ENCODE measurements around the gene MLIP.
"Not testable (repeated sequence)": the region's sequence is repeated elsewhere in the genome, so short reads cannot be mapped to it uniquely, and the experiment has no call there.

Gene MLIP

DNA sequence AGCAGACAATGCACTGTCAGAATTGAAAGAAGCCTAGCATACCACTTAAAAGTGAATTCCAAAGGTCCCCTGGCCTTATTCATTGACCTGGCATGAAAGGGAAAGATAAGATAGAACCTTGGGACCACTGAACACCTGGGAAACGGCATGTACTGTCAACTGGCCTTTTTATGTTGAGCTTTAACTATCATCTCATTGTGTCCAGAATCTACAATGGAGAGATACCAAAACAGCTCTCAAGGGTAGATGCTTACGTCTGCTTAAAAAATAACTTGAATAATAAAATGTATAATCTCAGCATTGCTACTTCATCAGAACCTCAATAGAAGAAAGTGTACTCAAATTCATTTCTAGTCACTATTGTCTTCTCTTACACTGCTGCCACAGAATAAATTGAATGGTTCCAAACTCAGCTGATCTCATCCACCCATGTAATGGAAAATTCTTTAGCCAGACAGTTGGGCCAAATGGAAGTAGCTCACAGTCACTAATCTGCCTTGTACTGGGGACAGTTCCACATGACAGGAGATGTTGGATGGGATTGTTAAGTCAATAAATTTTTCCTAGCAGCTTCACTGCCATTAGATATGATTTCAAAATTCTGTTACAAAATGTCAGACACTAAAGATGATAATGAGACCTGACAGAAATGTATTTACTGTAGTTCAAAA lies 93.8 kb downstream of the MLIP start:
- DNase-seq (ENCODE audit: insufficient read length) = no peak
- TF ChIP-seq TAF1 (IDR thresholded peaks at IDR 0.05; ENCODE audit: borderline replicate concordance, low read depth, low read length) (no peak), POLR2AphosphoS5 (IDR thresholded peaks at IDR 0.05; ENCODE audit: low read depth, low read length) (no peak), POLR2A (IDR thresholded peaks at IDR 0.05; ENCODE audit: low read depth, low read length) (no peak)
- no peak for FAIRE-seq

DNA sequence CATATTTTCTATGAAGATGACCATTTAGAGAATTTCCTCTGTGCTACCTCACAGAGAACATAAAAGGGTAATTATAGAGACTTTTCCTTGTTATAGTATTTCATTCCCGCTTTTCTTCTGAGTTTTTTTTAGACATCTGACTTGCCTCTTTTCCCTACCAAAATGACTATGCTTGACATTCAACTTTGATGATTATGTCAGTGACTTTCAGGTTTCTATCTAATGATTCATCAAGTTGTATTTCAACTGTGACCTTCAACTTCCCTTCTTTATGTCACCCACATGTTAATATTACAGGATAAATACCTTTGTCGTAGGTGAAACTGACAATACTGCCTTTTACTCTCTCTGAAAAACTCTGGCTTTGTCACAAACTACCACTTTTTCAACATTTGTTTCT lies 95.3 kb downstream of the MLIP start:
- TF ChIP-seq POLR2AphosphoS5 (IDR thresholded peaks at IDR 0.05; ENCODE audit: low read depth, low read length) (no peak), TAF1 (IDR thresholded peaks at IDR 0.05; ENCODE audit: borderline replicate concordance, low read depth, low read length) (no peak), POLR2A (IDR thresholded peaks at IDR 0.05; ENCODE audit: low read depth, low read length) (no peak)
- DNase-seq (ENCODE audit: insufficient read length) = no peak
- FAIRE-seq = no peak

GRCh38 chr6:54209983-54210382 lies 98.7 kb downstream of the MLIP start:
- peak; percentile 95 for FAIRE-seq
- not testable (repeated sequence) for DNase-seq (ENCODE audit: insufficient read length)

GRCh38 chr6:54214286-54214685 lies 103.0 kb downstream of the MLIP start:
- DNase-seq (ENCODE audit: insufficient read length) (no peak), FAIRE-seq (no peak)
- TF ChIP-seq POLR2A (IDR thresholded peaks at IDR 0.05; ENCODE audit: low read depth, low read length) = no peak
- TF ChIP-seq TAF1 (IDR thresholded peaks at IDR 0.05; ENCODE audit: borderline replicate concordance, low read depth, low read length) = no peak
- no peak for TF ChIP-seq POLR2AphosphoS5 (IDR thresholded peaks at IDR 0.05; ENCODE audit: low read depth, low read length)

GRCh38 chr6:54216336-54216735 lies 105.1 kb downstream of the MLIP start:
- FAIRE-seq (no peak), DNase-seq (ENCODE audit: insufficient read length) (no peak)
- TF ChIP-seq POLR2AphosphoS5 (IDR thresholded peaks at IDR 0.05; ENCODE audit: low read depth, low read length) (no peak), POLR2A (IDR thresholded peaks at IDR 0.05; ENCODE audit: low read depth, low read length) (no peak), TAF1 (IDR thresholded peaks at IDR 0.05; ENCODE audit: borderline replicate concordance, low read depth, low read length) (no peak)

- TF ChIP-seq POLR2AphosphoS5 (IDR thresholded peaks at IDR 0.05; ENCODE audit: low read depth, low read length) (no peak), TAF1 (IDR thresholded peaks at IDR 0.05; ENCODE audit: borderline replicate concordance, low read depth, low read length) (no peak), POLR2A (IDR thresholded peaks at IDR 0.05; ENCODE audit: low read depth, low read length) (no peak)
- DNase-seq (ENCODE audit: insufficient read length) (no peak), FAIRE-seq (no peak)
These were observed 105.8 kb downstream of the MLIP start for GRCh38 chr6:54217018-54217417.

GRCh38 chr6:54222217-54222616 lies 111.0 kb downstream of the MLIP start:
- DNase-seq (ENCODE audit: insufficient read length) = no peak
- no peak for TF ChIP-seq TAF1 (IDR thresholded peaks at IDR 0.05; ENCODE audit: borderline replicate concordance, low read depth, low read length)
- no peak for TF ChIP-seq POLR2AphosphoS5 (IDR thresholded peaks at IDR 0.05; ENCODE audit: low read depth, low read length)
- no peak for TF ChIP-seq POLR2A (IDR thresholded peaks at IDR 0.05; ENCODE audit: low read depth, low read length)
- no peak for FAIRE-seq

DNA sequence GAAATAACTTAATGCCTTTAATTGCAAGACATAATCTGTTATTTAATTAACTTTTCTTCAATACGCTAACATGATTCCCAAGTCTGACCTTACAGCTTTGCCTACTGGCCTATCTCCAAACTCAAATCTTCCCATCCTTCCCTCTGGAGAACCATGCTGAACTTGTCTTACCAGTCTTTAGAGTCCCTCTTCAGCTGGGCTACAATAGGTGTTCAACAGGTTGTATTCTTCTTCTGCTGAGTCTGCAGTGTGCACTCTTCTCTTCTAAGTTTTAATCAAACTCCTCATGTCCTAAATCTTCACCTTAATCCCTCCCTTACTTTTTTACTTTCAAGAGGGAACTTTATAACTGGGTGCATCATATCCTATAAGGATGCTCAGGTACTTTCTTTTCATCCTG lies 121.5 kb downstream of the MLIP start:
- DNase-seq (ENCODE audit: insufficient read length) = no peak
- FAIRE-seq = no peak
- TF ChIP-seq POLR2A (IDR thresholded peaks at IDR 0.05; ENCODE audit: low read depth, low read length) (no peak), POLR2AphosphoS5 (IDR thresholded peaks at IDR 0.05; ENCODE audit: low read depth, low read length) (no peak)

- no peak for TF ChIP-seq POLR2AphosphoS5 (IDR thresholded peaks at IDR 0.05; ENCODE audit: low read depth, low read length)
- no peak for TF ChIP-seq POLR2A (IDR thresholded peaks at IDR 0.05; ENCODE audit: low read depth, low read length)
- FAIRE-seq = no peak
- no peak for DNase-seq (ENCODE audit: insufficient read length)
These were observed 123.3 kb downstream of the MLIP start for GRCh38 chr6:54234539-54234938.

DNA sequence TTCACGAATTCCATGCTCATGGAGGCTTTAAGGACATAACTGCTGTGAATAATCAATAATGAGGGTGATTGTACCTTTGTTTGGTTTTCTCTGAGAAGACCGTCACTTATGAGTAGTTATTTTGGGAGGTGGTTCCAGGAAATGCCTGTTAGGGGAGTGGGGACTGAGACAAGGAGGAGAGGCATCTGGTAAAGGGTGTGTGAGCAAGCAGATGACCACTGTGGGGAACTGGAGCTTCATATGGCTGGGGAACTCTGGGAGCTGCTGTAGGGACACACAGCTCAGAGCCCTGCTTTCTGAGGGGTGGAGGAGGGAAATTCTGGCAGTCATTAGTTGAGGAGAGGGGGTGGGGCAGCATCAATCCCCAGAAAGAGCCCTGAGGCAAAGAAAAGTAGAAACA lies 125.7 kb downstream of the MLIP start:
- FAIRE-seq (no peak), DNase-seq (ENCODE audit: insufficient read length) (no peak)
- TF ChIP-seq POLR2A (IDR thresholded peaks at IDR 0.05; ENCODE audit: low read depth, low read length) (no peak), POLR2AphosphoS5 (IDR thresholded peaks at IDR 0.05; ENCODE audit: low read depth, low read length) (no peak), TAF1 (IDR thresholded peaks at IDR 0.05; ENCODE audit: borderline replicate concordance, low read depth, low read length) (no peak)

DNA sequence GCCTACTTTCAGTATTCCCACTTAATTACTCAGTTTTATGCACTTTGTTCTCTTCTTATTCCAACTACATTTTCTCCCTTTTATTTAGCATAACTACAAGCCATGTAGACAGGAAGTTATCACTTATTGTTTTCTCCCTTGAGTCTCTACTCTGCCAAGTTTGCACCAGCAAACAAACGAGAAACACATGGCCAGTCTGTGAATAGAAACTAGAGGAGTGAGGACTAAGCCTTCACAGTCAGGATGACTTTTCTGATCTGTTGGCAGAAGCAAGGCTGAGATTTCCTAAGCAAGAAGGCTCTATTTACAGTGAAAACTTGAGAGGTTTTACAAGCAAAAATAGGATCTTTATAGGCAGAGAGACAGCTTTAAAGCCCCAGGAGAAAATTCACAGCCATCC lies 127.2 kb downstream of the MLIP start:
- TF ChIP-seq TAF1 (IDR thresholded peaks at IDR 0.05; ENCODE audit: borderline replicate concordance, low read depth, low read length) (no peak), POLR2AphosphoS5 (IDR thresholded peaks at IDR 0.05; ENCODE audit: low read depth, low read length) (no peak), POLR2A (IDR thresholded peaks at IDR 0.05; ENCODE audit: low read depth, low read length) (no peak)
- DNase-seq (ENCODE audit: insufficient read length) (no peak), FAIRE-seq (no peak)

DNA sequence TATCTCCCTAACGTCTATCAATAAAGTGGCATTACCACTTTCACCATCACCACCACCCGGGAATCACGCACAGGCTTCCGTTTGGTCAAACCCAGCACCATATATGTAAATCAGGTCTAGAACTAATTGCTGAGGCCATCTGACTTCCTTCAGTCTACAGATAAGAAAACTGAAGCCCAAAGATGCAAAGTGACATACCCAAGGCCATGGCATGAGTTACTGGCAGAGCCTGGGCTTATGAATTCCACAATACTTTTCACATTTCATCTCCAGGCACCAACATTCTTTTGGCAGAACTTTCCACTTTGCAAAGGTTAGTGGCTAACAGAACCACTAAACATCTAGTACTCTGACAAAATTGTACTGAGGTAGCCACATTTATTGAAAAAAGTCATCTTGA lies 132.5 kb downstream of the MLIP start:
- FAIRE-seq = no peak
- DNase-seq (ENCODE audit: insufficient read length) = no peak
- TF ChIP-seq POLR2AphosphoS5 (IDR thresholded peaks at IDR 0.05; ENCODE audit: low read depth, low read length) = no peak
- no peak for TF ChIP-seq TAF1 (IDR thresholded peaks at IDR 0.05; ENCODE audit: borderline replicate concordance, low read depth, low read length)
- TF ChIP-seq POLR2A (IDR thresholded peaks at IDR 0.05; ENCODE audit: low read depth, low read length) = no peak

GRCh38 chr6:54244430-54244829 lies 133.2 kb downstream of the MLIP start:
- DNase-seq (ENCODE audit: insufficient read length) (no peak), FAIRE-seq (no peak)
- TF ChIP-seq POLR2AphosphoS5 (IDR thresholded peaks at IDR 0.05; ENCODE audit: low read depth, low read length) (no peak), TAF1 (IDR thresholded peaks at IDR 0.05; ENCODE audit: borderline replicate concordance, low read depth, low read length) (no peak), POLR2A (IDR thresholded peaks at IDR 0.05; ENCODE audit: low read depth, low read length) (no peak)

Measured in GM12892 (cell line).